G401.6 (cell line): Measurements from ENCODE around the gene IAPP.
"Not testable (repeated sequence)": the region's sequence is repeated elsewhere in the genome, so short reads cannot be mapped to it uniquely, and the experiment has no call there.

ENCODE experiments used
- FAIRE-seq: peaks from 2 replicates; lab custom pipeline; 2012; peaks lifted over from hg19 to GRCh38; lab: Jason Lieb, UNC

The IAPP gene

GRCh38 chr12:21381320-21381719 is 8.6 kb downstream of the IAPP start:
- not testable (repeated sequence) for FAIRE-seq

- FAIRE-seq: no peak
Observed at GRCh38 chr12:21384261-21384660, 11.6 kb downstream of the IAPP start.

- FAIRE-seq: no peak
Observed at GRCh38 chr12:21387174-21387573, 14.5 kb downstream of the IAPP start.

- no peak for FAIRE-seq
Observed at GRCh38 chr12:21392384-21392783, 19.7 kb downstream of the IAPP start.

GRCh38 chr12:21394828-21395626 is 22.3 kb downstream of the IAPP start:
- not testable (repeated sequence) for FAIRE-seq

- FAIRE-seq: no peak
Observed at GRCh38 chr12:21413369-21414277, 40.9 kb downstream of the IAPP start.

- no peak for FAIRE-seq
Observed at GRCh38 chr12:21416511-21417121, 43.9 kb downstream of the IAPP start.

GRCh38 chr12:21418398-21418797 is 45.7 kb downstream of the IAPP start:
- FAIRE-seq: not testable (repeated sequence)

- not testable (repeated sequence) for FAIRE-seq
Observed at GRCh38 chr12:21419009-21419699, 46.5 kb downstream of the IAPP start.

GRCh38 chr12:21428241-21428640 is 55.5 kb downstream of the IAPP start:
- no peak for FAIRE-seq
